ENCODE results near the gene DLEC1. TPM values are rescaled to one million over a fixed set of nuclear protein-coding genes. Genes with fewer than 3 reads are reported as not detected.

DLEC1 gene
- total and polyA plus RNA-seq, 2 experiments from 2014 or later: 0.31 to 0.66 TPM

DNA sequence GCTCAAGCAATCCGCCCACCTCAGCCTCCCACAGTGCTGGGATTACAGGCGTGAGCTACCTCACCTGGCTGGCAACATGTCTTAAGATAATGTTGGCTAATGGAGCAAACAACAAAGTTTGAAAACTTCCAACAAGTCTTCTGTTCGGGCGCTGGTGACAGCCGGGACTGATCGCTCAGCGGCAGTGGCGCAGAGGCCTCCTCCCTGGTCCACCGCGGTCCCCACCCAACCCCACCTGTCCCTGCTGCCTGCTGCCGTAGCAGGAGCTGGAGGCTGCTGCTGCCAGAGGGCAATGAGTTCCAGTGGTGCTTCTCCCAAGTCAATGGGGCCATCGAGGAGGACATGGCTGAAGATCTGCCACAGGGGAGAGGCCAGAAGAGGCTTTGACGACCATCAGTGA is 12.1 kb downstream of the DLEC1 start:
- no peaks in the 10 kb centered on the region for H3K4me1 ChIP-seq (ENCODE audit: insufficient read depth)
- no peak overlapping the region for H3K4me2 ChIP-seq
- H3F3A ChIP-seq (replicated peaks; ENCODE audit: low read depth): no peaks in the 10 kb centered on the region
- Mint-ChIP-seq H3K27me3 (ENCODE audit: insufficient read depth, low read depth, poor library complexity) (peaks cover 2% of the 10 kb centered on the region), H3K9me3 (peaks cover 25% of the 10 kb centered on the region), H3K36me3 (ENCODE audit: low read depth) (peaks cover 11% of the 10 kb centered on the region; the same call in 2 of the 3 replicates), H3K4me3 (no peak overlapping the region), H3K4me1 (no peaks in the 10 kb centered on the region; the same call in 2 of the 3 replicates), H3K27ac (no peak overlapping the region)
- no peaks in the 10 kb centered on the region for H4K20me1 ChIP-seq (replicated peaks; ENCODE audit: insufficient read depth)
- no peaks in the 10 kb centered on the region for H3K79me2 ChIP-seq (replicated peaks; ENCODE audit: insufficient read depth)
- no peak overlapping the region for H3K4me3 ChIP-seq
- no peaks in the 10 kb centered on the region for H3K9me2 ChIP-seq (ENCODE audit: insufficient read depth)
- no peaks in the 10 kb centered on the region for H3K27me3 ChIP-seq (ENCODE audit: insufficient read depth)
- no peak for ATAC-seq
- H2AFZ ChIP-seq: no peak overlapping the region
- H3K27ac ChIP-seq (ENCODE audit: low read depth): no peak overlapping the region
- TF ChIP-seq, protein P1, sequence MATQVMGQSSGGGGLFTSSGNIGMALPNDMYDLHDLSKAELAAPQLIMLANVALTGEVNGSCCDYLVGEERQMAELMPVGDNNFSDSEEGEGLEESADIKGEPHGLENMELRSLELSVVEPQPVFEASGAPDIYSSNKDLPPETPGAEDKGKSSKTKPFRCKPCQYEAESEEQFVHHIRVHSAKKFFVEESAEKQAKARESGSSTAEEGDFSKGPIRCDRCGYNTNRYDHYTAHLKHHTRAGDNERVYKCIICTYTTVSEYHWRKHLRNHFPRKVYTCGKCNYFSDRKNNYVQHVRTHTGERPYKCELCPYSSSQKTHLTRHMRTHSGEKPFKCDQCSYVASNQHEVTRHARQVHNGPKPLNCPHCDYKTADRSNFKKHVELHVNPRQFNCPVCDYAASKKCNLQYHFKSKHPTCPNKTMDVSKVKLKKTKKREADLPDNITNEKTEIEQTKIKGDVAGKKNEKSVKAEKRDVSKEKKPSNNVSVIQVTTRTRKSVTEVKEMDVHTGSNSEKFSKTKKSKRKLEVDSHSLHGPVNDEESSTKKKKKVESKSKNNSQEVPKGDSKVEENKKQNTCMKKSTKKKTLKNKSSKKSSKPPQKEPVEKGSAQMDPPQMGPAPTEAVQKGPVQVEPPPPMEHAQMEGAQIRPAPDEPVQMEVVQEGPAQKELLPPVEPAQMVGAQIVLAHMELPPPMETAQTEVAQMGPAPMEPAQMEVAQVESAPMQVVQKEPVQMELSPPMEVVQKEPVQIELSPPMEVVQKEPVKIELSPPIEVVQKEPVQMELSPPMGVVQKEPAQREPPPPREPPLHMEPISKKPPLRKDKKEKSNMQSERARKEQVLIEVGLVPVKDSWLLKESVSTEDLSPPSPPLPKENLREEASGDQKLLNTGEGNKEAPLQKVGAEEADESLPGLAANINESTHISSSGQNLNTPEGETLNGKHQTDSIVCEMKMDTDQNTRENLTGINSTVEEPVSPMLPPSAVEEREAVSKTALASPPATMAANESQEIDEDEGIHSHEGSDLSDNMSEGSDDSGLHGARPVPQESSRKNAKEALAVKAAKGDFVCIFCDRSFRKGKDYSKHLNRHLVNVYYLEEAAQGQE (IDR thresholded peaks at IDR 0.05; ENCODE audit: unreplicated experiment): no peak
- TF ChIP-seq NANOG (IDR thresholded peaks at IDR 0.05; ENCODE audit: borderline replicate concordance): no peak
- TF ChIP-seq CREB1 (CRISPR knock-in tag; IDR thresholded peaks at IDR 0.05; ENCODE audit: low read depth): no peak
- no peak for TF ChIP-seq POLR2AphosphoS5 (IDR thresholded peaks at IDR 0.05; ENCODE audit: low read depth)
- TF ChIP-seq, protein P2, sequence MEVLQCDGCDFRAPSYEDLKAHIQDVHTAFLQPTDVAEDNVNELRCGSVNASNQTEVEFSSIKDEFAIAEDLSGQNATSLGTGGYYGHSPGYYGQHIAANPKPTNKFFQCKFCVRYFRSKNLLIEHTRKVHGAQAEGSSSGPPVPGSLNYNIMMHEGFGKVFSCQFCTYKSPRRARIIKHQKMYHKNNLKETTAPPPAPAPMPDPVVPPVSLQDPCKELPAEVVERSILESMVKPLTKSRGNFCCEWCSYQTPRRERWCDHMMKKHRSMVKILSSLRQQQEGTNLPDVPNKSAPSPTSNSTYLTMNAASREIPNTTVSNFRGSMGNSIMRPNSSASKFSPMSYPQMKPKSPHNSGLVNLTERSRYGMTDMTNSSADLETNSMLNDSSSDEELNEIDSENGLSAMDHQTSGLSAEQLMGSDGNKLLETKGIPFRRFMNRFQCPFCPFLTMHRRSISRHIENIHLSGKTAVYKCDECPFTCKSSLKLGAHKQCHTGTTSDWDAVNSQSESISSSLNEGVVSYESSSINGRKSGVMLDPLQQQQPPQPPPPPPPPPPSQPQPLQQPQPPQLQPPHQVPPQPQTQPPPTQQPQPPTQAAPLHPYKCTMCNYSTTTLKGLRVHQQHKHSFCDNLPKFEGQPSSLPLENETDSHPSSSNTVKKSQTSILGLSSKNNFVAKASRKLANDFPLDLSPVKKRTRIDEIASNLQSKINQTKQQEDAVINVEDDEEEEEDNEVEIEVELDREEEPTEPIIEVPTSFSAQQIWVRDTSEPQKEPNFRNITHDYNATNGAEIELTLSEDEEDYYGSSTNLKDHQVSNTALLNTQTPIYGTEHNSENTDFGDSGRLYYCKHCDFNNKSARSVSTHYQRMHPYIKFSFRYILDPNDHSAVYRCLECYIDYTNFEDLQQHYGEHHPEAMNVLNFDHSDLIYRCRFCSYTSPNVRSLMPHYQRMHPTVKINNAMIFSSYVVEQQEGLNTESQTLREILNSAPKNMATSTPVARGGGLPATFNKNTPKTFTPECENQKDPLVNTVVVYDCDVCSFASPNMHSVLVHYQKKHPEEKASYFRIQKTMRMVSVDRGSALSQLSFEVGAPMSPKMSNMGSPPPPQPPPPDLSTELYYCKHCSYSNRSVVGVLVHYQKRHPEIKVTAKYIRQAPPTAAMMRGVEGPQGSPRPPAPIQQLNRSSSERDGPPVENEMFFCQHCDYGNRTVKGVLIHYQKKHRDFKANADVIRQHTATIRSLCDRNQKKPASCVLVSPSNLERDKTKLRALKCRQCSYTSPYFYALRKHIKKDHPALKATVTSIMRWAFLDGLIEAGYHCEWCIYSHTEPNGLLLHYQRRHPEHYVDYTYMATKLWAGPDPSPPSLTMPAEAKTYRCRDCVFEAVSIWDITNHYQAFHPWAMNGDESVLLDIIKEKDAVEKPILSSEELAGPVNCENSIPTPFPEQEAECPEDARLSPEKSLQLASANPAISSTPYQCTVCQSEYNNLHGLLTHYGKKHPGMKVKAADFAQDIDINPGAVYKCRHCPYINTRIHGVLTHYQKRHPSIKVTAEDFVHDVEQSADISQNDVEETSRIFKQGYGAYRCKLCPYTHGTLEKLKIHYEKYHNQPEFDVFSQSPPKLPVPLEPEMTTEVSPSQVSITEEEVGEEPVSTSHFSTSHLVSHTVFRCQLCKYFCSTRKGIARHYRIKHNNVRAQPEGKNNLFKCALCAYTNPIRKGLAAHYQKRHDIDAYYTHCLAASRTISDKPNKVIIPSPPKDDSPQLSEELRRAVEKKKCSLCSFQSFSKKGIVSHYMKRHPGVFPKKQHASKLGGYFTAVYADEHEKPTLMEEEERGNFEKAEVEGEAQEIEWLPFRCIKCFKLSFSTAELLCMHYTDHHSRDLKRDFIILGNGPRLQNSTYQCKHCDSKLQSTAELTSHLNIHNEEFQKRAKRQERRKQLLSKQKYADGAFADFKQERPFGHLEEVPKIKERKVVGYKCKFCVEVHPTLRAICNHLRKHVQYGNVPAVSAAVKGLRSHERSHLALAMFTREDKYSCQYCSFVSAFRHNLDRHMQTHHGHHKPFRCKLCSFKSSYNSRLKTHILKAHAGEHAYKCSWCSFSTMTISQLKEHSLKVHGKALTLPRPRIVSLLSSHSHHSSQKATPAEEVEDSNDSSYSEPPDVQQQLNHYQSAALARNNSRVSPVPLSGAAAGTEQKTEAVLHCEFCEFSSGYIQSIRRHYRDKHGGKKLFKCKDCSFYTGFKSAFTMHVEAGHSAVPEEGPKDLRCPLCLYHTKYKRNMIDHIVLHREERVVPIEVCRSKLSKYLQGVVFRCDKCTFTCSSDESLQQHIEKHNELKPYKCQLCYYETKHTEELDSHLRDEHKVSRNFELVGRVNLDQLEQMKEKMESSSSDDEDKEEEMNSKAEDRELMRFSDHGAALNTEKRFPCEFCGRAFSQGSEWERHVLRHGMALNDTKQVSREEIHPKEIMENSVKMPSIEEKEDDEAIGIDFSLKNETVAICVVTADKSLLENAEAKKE (CRISPR knock-in tag; IDR thresholded peaks at IDR 0.05): no peak
- no peak for TF ChIP-seq ZNF114 (CRISPR knock-in tag; IDR thresholded peaks at IDR 0.05)
- TF ChIP-seq, protein P3, sequence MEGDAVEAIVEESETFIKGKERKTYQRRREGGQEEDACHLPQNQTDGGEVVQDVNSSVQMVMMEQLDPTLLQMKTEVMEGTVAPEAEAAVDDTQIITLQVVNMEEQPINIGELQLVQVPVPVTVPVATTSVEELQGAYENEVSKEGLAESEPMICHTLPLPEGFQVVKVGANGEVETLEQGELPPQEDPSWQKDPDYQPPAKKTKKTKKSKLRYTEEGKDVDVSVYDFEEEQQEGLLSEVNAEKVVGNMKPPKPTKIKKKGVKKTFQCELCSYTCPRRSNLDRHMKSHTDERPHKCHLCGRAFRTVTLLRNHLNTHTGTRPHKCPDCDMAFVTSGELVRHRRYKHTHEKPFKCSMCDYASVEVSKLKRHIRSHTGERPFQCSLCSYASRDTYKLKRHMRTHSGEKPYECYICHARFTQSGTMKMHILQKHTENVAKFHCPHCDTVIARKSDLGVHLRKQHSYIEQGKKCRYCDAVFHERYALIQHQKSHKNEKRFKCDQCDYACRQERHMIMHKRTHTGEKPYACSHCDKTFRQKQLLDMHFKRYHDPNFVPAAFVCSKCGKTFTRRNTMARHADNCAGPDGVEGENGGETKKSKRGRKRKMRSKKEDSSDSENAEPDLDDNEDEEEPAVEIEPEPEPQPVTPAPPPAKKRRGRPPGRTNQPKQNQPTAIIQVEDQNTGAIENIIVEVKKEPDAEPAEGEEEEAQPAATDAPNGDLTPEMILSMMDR (conservative IDR thresholded peaks at IDR 0.05; ENCODE audit: low read depth in 2 of 2): no peak
- TF ChIP-seq, protein P4, sequence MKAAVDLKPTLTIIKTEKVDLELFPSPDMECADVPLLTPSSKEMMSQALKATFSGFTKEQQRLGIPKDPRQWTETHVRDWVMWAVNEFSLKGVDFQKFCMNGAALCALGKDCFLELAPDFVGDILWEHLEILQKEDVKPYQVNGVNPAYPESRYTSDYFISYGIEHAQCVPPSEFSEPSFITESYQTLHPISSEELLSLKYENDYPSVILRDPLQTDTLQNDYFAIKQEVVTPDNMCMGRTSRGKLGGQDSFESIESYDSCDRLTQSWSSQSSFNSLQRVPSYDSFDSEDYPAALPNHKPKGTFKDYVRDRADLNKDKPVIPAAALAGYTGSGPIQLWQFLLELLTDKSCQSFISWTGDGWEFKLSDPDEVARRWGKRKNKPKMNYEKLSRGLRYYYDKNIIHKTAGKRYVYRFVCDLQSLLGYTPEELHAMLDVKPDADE (IDR thresholded peaks at IDR 0.05): no peak
- TF ChIP-seq JUNB (IDR thresholded peaks at IDR 0.05; ENCODE audit: unreplicated experiment): no peak
- no peak for TF ChIP-seq STAT1 (IDR thresholded peaks at IDR 0.05; ENCODE audit: unreplicated experiment)
- TF ChIP-seq EZH2 (IDR thresholded peaks at IDR 0.05; ENCODE audit: low read depth, unreplicated experiment): no peak
- TF ChIP-seq EZH2phosphoT487 (IDR thresholded peaks at IDR 0.05; ENCODE audit: unreplicated experiment): no peak
- DNase-seq (ENCODE audit: low spot score): no peak
- H3K36me3 ChIP-seq (ENCODE audit: insufficient read depth): no peaks in the 10 kb centered on the region; the same call in 1 of the 2 replicates

Data from GM23338 (cell line).